ENCODE measurements around the gene EOLA1.
"Not testable (repeated sequence)": the region's sequence is repeated elsewhere in the genome, so short reads cannot be mapped to it uniquely, and the experiment has no call there.

EOLA1 gene

GRCh38 chrX:149540621-149541520 is at the start of gene EOLA1:
Gene EOLA1 (plus strand): TSS chrX:149541012. CDS start chrX:149545631, 4,619 bp downstream.
- peak; percentile 74 for DNase-seq

- no peak for DNase-seq
These were observed 49.0 kb upstream of the EOLA1 start for GRCh38 chrX:149491812-149492211.

GRCh38 chrX:149493567-149494562 is 46.9 kb upstream of the EOLA1 start:
- DNase-seq = no peak

GRCh38 chrX:149494844-149495565 is 45.8 kb upstream of the EOLA1 start:
- DNase-seq = no peak

DNA sequence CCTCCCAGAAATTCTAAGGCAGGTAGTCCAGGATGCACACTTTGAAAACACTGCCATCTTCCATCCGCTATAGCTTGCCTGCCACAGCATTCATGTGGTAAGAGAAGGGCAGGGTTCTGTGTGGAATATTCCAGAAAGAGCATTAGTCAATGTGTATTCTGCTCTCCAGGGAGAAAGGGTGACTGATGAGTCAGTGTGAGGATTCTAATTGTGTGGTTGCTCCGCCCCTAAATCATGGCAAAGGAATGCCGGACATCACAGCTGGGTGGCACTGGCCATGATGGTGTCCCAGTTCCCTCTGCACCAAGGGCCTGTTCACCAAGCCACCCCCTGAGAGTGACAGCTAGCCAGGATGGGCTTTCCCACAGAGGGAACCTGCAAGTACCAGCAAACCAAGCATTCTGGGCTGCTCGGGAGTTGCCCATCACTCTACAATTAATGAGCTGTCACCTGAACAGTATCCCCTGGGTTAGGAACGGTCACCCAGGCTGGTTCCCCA is 45.2 kb upstream of the EOLA1 start:
- no peak for DNase-seq

GRCh38 chrX:149497054-149497453 is 43.8 kb upstream of the EOLA1 start:
- DNase-seq = no peak

GRCh38 chrX:149497626-149498025 is 43.2 kb upstream of the EOLA1 start:
- DNase-seq = no peak

DNA sequence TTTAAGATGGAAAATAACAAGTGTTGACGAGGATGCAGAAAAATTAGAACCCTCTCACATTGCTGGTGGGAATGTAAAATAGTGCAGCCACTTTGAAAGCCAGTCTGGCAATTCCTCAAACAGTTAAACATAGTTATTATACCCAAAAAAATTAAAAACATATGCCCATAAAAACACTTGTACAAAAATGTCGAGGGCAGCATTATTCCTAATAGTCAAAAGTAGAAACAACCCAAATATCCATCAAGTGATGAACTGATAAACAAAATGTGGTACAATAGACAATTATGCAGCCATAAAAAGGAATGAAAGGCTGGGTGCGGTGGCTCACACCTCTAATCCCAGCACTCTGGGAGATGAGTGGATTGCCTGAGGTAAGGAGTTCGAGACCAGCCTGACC is 42.0 kb upstream of the EOLA1 start:
- no peak for DNase-seq

GRCh38 chrX:149499766-149500165 is 41.0 kb upstream of the EOLA1 start:
- DNase-seq = no peak

- DNase-seq = not testable (repeated sequence)
These were observed 37.9 kb upstream of the EOLA1 start for GRCh38 chrX:149502923-149503322.

DNA sequence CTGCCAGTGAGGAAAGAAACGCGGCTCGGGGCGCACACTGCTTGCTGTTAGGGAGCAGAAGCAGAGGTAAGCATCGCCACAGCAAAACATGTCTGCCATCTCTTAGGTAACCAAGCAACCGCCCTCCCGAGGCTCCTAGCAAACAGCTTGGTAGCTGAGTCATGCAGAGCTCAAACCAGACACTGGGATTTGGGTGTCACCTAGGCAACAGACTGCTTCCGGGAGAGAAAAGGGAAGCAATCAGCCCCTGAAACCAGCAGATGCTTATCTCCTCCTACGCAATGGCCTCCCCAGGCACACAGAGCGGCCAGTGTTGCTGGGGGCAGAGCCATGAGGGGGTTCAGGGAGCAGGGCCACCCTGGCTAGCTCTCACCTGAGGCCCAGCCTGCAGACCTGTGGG is 37.4 kb upstream of the EOLA1 start:
- not testable (repeated sequence) for DNase-seq

GRCh38 chrX:149504226-149504914 is 36.4 kb upstream of the EOLA1 start:
- DNase-seq = peak; percentile 7

- peak; percentile 80 for DNase-seq
These were observed 35.7 kb upstream of the EOLA1 start, which contains the start of gene IDS for GRCh38 chrX:149504915-149505651. Gene IDS (minus strand): TSS chrX:149505306. CDS start chrX:149505137, 169 bp downstream.

DNA sequence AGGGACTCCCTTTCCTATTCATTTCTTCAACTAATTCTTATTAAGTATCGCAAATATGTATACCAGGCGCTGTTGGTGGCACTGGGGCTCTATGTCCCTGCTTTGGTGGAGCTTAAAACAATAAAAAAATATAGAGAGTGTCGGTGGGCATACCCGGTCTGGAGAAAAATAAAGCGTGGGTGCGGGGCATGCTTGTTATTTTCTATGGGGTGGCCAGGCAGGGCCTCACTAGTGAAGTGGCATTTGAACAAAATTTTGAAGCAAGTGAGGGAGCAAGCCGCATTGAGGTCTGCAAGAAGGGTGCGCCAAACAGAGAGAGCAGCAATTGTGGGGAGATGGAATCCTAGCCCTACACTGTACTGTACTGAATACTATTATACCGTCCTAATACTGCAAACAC is 35.1 kb upstream of the EOLA1 start:
- no peak for DNase-seq

DNA sequence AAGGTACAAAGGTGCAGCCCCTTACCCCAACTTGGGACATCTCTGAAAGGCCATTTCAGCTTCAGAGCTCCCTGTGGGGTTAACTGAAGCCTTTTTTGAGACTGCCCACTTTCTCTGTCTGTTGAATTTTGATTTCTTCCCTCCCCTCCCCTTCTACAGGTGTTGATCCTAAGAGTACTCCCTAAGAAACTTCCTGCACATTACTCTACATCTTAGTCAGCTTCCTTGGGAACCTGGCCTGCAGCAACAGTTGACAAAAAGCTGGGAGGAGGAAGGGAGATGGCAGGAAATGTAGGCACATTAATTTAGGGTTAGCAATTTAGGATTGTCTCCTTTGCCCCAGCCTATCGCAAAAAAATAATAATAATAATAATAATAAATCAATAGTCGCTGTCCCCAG is 34.5 kb upstream of the EOLA1 start:
- no peak for DNase-seq

GRCh38 chrX:149508467-149508866 is 32.3 kb upstream of the EOLA1 start:
- DNase-seq = no peak

- no peak for DNase-seq
These were observed 30.4 kb upstream of the EOLA1 start for GRCh38 chrX:149510386-149510785.

GRCh38 chrX:149511081-149511480 is 29.7 kb upstream of the EOLA1 start:
- no peak for DNase-seq

- no peak for DNase-seq
These were observed 28.5 kb upstream of the EOLA1 start for GRCh38 chrX:149512225-149512885.

- peak; percentile 12 for DNase-seq
These were observed 26.9 kb upstream of the EOLA1 start for GRCh38 chrX:149513825-149514428.
